ENCODE measurements around the gene ARFGAP3.
A peak's percentile ranks its signal among the peaks of the same experiment; 100 is the strongest.
"Not testable (repeated sequence)": the region's sequence is repeated elsewhere in the genome, so short reads cannot be mapped to it uniquely, and the experiment has no call there.

The ARFGAP3 gene

GRCh38 chr22:42786606-42787356 lies 70.3 kb downstream of the ARFGAP3 start:
- TF ChIP-seq CTCF (conservative IDR thresholded peaks at IDR 0.05) (no peak), ZFX (IDR thresholded peaks at IDR 0.05) (no peak)
- no peak overlapping the region for H3K27ac ChIP-seq

GRCh38 chr22:42785706-42786499 lies 71.2 kb downstream of the ARFGAP3 start:
- H3K27ac ChIP-seq: no peak overlapping the region
- TF ChIP-seq ZFX (IDR thresholded peaks at IDR 0.05): no peak

- H3K27ac ChIP-seq: not testable (repeated sequence)
Observed at GRCh38 chr22:42782306-42782705, 74.8 kb downstream of the ARFGAP3 start.

GRCh38 chr22:42780070-42780540 lies 77.0 kb downstream of the ARFGAP3 start:
- H3K27ac ChIP-seq: no peak overlapping the region
- no peak for TF ChIP-seq ZFX (IDR thresholded peaks at IDR 0.05)
- TF ChIP-seq CTCF (conservative IDR thresholded peaks at IDR 0.05): peak; percentile 88

- no peak overlapping the region for H3K27ac ChIP-seq
- TF ChIP-seq CTCF (conservative IDR thresholded peaks at IDR 0.05) (no peak), ZFX (IDR thresholded peaks at IDR 0.05) (no peak)
Observed at GRCh38 chr22:42777126-42777525, 79.9 kb downstream of the ARFGAP3 start.

- TF ChIP-seq ZFX (IDR thresholded peaks at IDR 0.05) (no peak), CTCF (conservative IDR thresholded peaks at IDR 0.05) (no peak)
- H3K27ac ChIP-seq: no peak overlapping the region
Observed at GRCh38 chr22:42773167-42773566, 83.9 kb downstream of the ARFGAP3 start.

GRCh38 chr22:42772647-42773046 lies 84.4 kb downstream of the ARFGAP3 start:
- TF ChIP-seq ZFX (IDR thresholded peaks at IDR 0.05) (no peak), CTCF (conservative IDR thresholded peaks at IDR 0.05) (no peak)
- no peak overlapping the region for H3K27ac ChIP-seq

GRCh38 chr22:42770941-42771647 lies 86.0 kb downstream of the ARFGAP3 start:
- no peak for TF ChIP-seq ZFX (IDR thresholded peaks at IDR 0.05)
- no peak for TF ChIP-seq CTCF (conservative IDR thresholded peaks at IDR 0.05)
- H3K27ac ChIP-seq: no peak overlapping the region
